ENCODE measurements around the gene GOLPH3L. TPM values are rescaled to one million over a fixed set of nuclear protein-coding genes. Genes with fewer than 3 reads are reported as not detected.
A peak's percentile ranks its signal among the peaks of the same experiment; 100 is the strongest.

Gene GOLPH3L
- total and polyA plus RNA-seq, 2 of the 13 experiments (the other 11 are each of a cell fraction or from before 2014, with no cell fraction given): 8.2 to 12.8 TPM

DNA sequence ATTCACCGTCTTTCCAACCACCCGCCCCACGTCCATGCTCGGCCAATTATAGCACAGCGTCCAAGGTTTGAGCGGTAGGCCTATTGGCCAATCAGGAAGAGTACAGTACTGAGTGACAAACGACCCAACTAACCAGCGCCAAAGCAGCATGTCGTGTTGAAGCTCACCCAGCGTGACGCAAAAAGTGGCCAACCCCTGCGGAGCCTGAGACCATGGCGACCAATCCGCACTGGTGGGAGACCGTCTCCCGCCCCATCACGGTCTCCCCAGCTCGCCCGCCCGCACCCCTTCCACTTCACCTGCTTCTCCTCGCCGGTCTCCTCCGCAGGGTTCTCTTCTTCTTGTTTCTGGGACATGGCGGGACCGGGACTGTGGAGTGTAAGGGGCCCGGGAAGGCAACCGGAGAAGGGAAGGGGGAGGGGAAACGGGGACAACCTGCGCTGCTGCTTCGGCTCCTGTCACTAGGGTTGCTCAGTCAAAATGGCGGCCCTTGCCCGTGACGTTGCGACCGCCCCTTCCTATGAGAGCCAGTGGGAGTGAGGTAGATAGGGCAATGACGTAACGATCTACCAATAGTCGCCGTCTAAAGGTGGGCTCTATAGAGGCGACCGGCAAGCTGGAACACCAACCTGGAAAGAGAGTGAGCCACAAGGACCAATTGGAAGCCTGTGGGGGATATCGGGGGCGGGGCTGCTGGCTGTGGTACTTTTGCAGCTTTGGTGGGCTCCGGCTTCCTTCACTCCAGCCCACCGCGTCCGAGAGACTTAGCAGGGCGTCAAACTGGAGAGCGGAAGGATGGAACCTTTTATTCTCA is 67.6 kb downstream of the GOLPH3L start, which contains the start of gene ENSA (continued):
- TF ChIP-seq, protein P1, sequence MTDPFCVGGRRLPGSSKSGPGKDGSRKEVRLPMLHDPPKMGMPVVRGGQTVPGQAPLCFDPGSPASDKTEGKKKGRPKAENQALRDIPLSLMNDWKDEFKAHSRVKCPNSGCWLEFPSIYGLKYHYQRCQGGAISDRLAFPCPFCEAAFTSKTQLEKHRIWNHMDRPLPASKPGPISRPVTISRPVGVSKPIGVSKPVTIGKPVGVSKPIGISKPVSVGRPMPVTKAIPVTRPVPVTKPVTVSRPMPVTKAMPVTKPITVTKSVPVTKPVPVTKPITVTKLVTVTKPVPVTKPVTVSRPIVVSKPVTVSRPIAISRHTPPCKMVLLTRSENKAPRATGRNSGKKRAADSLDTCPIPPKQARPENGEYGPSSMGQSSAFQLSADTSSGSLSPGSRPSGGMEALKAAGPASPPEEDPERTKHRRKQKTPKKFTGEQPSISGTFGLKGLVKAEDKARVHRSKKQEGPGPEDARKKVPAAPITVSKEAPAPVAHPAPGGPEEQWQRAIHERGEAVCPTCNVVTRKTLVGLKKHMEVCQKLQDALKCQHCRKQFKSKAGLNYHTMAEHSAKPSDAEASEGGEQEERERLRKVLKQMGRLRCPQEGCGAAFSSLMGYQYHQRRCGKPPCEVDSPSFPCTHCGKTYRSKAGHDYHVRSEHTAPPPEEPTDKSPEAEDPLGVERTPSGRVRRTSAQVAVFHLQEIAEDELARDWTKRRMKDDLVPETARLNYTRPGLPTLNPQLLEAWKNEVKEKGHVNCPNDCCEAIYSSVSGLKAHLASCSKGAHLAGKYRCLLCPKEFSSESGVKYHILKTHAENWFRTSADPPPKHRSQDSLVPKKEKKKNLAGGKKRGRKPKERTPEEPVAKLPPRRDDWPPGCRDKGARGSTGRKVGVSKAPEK (CRISPR knock-in tag; IDR thresholded peaks at IDR 0.05; ENCODE audit: borderline replicate concordance): no peak
- TF ChIP-seq SOX6 (IDR thresholded peaks at IDR 0.05) (no peak), SOX6 (CRISPR knock-in tag; IDR thresholded peaks at IDR 0.05) (peak; percentile 45; the same call in 1 of the 2 replicates), RFXAP (CRISPR knock-in tag; IDR thresholded peaks at IDR 0.05; ENCODE audit: borderline replicate concordance) (peak; percentile 93), GZF1 (CRISPR knock-in tag; IDR thresholded peaks at IDR 0.05) (no peak), KLF11 (CRISPR knock-in tag; IDR thresholded peaks at IDR 0.05) (no peak), PHF8 (CRISPR knock-in tag; IDR thresholded peaks at IDR 0.05) (peak; percentile 70), YEATS4 (CRISPR knock-in tag; IDR thresholded peaks at IDR 0.05; ENCODE audit: borderline replicate concordance) (peak; percentile 72), MYNN (CRISPR knock-in tag; IDR thresholded peaks at IDR 0.05; ENCODE audit: low read depth) (no peak), SNRNP70 (IDR thresholded peaks at IDR 0.05; ENCODE audit: low read depth, low read length) (no peak), ZNF430 (CRISPR knock-in tag; IDR thresholded peaks at IDR 0.05) (peak; percentile 73; the same call in 1 of the 2 replicates), HNRNPUL1 (IDR thresholded peaks at IDR 0.05; ENCODE audit: low read depth, low read length) (no peak), ZNF781 (CRISPR knock-in tag; IDR thresholded peaks at IDR 0.05; ENCODE audit: borderline replicate concordance, not compliant biosample characterization) (no peak)
- TF ChIP-seq, protein P2, sequence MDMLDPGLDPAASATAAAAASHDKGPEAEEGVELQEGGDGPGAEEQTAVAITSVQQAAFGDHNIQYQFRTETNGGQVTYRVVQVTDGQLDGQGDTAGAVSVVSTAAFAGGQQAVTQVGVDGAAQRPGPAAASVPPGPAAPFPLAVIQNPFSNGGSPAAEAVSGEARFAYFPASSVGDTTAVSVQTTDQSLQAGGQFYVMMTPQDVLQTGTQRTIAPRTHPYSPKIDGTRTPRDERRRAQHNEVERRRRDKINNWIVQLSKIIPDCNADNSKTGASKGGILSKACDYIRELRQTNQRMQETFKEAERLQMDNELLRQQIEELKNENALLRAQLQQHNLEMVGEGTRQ (IDR thresholded peaks at IDR 0.05; ENCODE audit: low read depth, low read length): no peak
- TF ChIP-seq, protein P2 (CRISPR knock-in tag; IDR thresholded peaks at IDR 0.05; ENCODE audit: borderline replicate concordance): no peak
- TF ChIP-seq, protein P3, sequence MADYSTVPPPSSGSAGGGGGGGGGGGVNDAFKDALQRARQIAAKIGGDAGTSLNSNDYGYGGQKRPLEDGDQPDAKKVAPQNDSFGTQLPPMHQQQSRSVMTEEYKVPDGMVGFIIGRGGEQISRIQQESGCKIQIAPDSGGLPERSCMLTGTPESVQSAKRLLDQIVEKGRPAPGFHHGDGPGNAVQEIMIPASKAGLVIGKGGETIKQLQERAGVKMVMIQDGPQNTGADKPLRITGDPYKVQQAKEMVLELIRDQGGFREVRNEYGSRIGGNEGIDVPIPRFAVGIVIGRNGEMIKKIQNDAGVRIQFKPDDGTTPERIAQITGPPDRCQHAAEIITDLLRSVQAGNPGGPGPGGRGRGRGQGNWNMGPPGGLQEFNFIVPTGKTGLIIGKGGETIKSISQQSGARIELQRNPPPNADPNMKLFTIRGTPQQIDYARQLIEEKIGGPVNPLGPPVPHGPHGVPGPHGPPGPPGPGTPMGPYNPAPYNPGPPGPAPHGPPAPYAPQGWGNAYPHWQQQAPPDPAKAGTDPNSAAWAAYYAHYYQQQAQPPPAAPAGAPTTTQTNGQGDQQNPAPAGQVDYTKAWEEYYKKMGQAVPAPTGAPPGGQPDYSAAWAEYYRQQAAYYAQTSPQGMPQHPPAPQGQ (CRISPR knock-in tag; IDR thresholded peaks at IDR 0.05; ENCODE audit: borderline replicate concordance): no peak
- TF ChIP-seq, protein P4, sequence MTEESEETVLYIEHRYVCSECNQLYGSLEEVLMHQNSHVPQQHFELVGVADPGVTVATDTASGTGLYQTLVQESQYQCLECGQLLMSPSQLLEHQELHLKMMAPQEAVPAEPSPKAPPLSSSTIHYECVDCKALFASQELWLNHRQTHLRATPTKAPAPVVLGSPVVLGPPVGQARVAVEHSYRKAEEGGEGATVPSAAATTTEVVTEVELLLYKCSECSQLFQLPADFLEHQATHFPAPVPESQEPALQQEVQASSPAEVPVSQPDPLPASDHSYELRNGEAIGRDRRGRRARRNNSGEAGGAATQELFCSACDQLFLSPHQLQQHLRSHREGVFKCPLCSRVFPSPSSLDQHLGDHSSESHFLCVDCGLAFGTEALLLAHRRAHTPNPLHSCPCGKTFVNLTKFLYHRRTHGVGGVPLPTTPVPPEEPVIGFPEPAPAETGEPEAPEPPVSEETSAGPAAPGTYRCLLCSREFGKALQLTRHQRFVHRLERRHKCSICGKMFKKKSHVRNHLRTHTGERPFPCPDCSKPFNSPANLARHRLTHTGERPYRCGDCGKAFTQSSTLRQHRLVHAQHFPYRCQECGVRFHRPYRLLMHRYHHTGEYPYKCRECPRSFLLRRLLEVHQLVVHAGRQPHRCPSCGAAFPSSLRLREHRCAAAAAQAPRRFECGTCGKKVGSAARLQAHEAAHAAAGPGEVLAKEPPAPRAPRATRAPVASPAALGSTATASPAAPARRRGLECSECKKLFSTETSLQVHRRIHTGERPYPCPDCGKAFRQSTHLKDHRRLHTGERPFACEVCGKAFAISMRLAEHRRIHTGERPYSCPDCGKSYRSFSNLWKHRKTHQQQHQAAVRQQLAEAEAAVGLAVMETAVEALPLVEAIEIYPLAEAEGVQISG (CRISPR knock-in tag; IDR thresholded peaks at IDR 0.05): no peak
- TF ChIP-seq, protein P5, sequence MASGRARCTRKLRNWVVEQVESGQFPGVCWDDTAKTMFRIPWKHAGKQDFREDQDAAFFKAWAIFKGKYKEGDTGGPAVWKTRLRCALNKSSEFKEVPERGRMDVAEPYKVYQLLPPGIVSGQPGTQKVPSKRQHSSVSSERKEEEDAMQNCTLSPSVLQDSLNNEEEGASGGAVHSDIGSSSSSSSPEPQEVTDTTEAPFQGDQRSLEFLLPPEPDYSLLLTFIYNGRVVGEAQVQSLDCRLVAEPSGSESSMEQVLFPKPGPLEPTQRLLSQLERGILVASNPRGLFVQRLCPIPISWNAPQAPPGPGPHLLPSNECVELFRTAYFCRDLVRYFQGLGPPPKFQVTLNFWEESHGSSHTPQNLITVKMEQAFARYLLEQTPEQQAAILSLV (CRISPR knock-in tag; IDR thresholded peaks at IDR 0.05; ENCODE audit: borderline replicate concordance): no peak
